K562 (cell line): Measurements from ENCODE around the gene SPRY2. TPM values are rescaled to one million over a fixed set of nuclear protein-coding genes. Genes with fewer than 3 reads are reported as not detected.

Experiments used
- ATAC-seq: fragments of 200-7000 bp; cut with Tn5 transposase; 3 replicates; pipeline ENCODE4 v1.9.1; 2020; ENCODE audit warnings: moderate library complexity
- BruUV-seq: library from RNA; stranded (reverse); fragments of 400-500 nt; replicated peaks from 2 replicates; lab custom pipeline; 2021; lab: Mats Ljungman, UMichigan
- CTCF ChIA-PET: fragments of 300-600 bp; formaldehyde crosslinking; extraction: SDS; loops from one replicate; lab custom pipeline; 2021; ENCODE audit warnings: low intra/inter-chr PET ratio; lab: Yijun Ruan, JAX
- POLR2A ChIA-PET: fragments of 300-600, 350-650 bp; sonication (Branson Sonifier 250); formaldehyde crosslinking; extraction: SDS; loops from one replicate; lab custom pipeline; 2021; ENCODE audit warnings: antibody characterized with exemption, inconsistent platforms; lab: Yijun Ruan, JAX
- DNase-seq, 4 experiments: peaks; one replicate each; pipeline versions ENCODE4 v3.0.0 to v3.0.0-alpha.2; 2011 to 2018; ENCODE audit warnings: low spot score in 3 of 4, mixed read lengths in 3 of 4; ENCODE audit errors: extremely low read depth in 1 of 4
- FAIRE-seq: peaks from 2 replicates; lab custom pipeline; 2011; peaks lifted over from hg19 to GRCh38; lab: Jason Lieb, UNC
- H2AFZ ChIP-seq: 2 replicates; pipeline ENCODE4 v1.6.0; 2011; ENCODE audit warnings: low read depth, low read length, control low read depth, inconsistent platforms
- H3K27ac ChIP-seq: fragments of 200-600 bp; 3 replicates; pipeline ENCODE4 v1.8.0; 2011; ENCODE audit warnings: low read depth, mild to moderate bottlenecking, control low read depth, inconsistent platforms, low read length, moderate library complexity, mixed read lengths; ENCODE audit errors: extremely low read depth
- H3K27me3 ChIP-seq, 2 experiments: fragments of 300-600 bp in 1 of 2; 2 replicates in 1 of 2; 3 replicates in 1 of 2; pipeline versions ENCODE4 v1.6.0 to v1.8.0; 2011; ENCODE audit warnings: inconsistent platforms in 2 of 2, low read length in 2 of 2, mild to moderate bottlenecking in 1 of 2, mixed read lengths in 1 of 2, moderate library complexity in 1 of 2; ENCODE audit not compliant: control insufficient read depth in 2 of 2, insufficient read depth in 2 of 2
- H3K36me3 ChIP-seq: fragments of 300-600 bp; 3 replicates; pipeline ENCODE4 v1.8.0; 2011; ENCODE audit warnings: mild to moderate bottlenecking, low read length, inconsistent platforms; ENCODE audit not compliant: control insufficient read depth, insufficient read depth
- H3K4me1 ChIP-seq, 2 experiments: fragments of 200-600 bp in 1 of 2; replicated peaks in 1 of 2; 2 replicates in 1 of 2; 3 replicates in 1 of 2; pipeline versions ENCODE4 v1.5.1 to v1.8.0; 2011; ENCODE audit warnings: inconsistent platforms in 2 of 2, low read length in 2 of 2, mild to moderate bottlenecking in 1 of 2, mixed read lengths in 1 of 2, moderate library complexity in 1 of 2; ENCODE audit not compliant: control insufficient read depth in 2 of 2, insufficient read depth in 2 of 2
- H3K4me2 ChIP-seq: 2 replicates; pipeline ENCODE4 v1.6.1; 2011; ENCODE audit warnings: low read length, control low read depth, inconsistent platforms, mixed read lengths; ENCODE audit not compliant: insufficient read depth
- H3K4me3 ChIP-seq: fragments of 200-600 bp; sonication (generic), shearing (Covaris generic); 2 replicates; pipeline ENCODE4 v1.5.1; 2016; ENCODE audit warnings: control low read depth, inconsistent platforms
- H3K79me2 ChIP-seq: fragments of 200-600 bp; 3 replicates; pipeline ENCODE4 v1.8.0; 2011; ENCODE audit warnings: low read length, inconsistent platforms; ENCODE audit not compliant: control insufficient read depth, insufficient read depth
- H3K9ac ChIP-seq, 2 experiments: 2 replicates each; pipeline versions ENCODE4 v1.6.0 to v1.6.1; 2011; ENCODE audit warnings: low read depth in 2 of 2, low read length in 2 of 2, control low read depth in 1 of 2, inconsistent platforms in 1 of 2, mild to moderate bottlenecking in 1 of 2, mixed read lengths in 1 of 2; ENCODE audit not compliant: insufficient read depth in 1 of 2
- H3K9me1 ChIP-seq: one replicate; pipeline ENCODE4 v1.6.0; 2011; ENCODE audit warnings: inconsistent platforms, mild to moderate bottlenecking, low read length, moderate library complexity; ENCODE audit not compliant: control insufficient read depth, insufficient read depth
- H3K9me3 ChIP-seq: replicated peaks from 2 replicates; pipeline ENCODE4 v1.5.1; 2011; ENCODE audit warnings: low read depth, low read length, inconsistent platforms; ENCODE audit not compliant: control insufficient read depth, insufficient read depth
- H4K20me1 ChIP-seq: replicated peaks from 2 replicates; pipeline ENCODE4 v1.6.1; 2011; ENCODE audit warnings: low read length, inconsistent platforms, mixed read lengths; ENCODE audit not compliant: control insufficient read depth, insufficient read depth
- FOXA3 ChIP-seq, 2 experiments: fragments of 450-650 bp in 1 of 2; sonication (generic) in 1 of 2; formaldehyde crosslinking; IDR thresholded peaks in 1 of 2; conservative IDR thresholded peaks in 1 of 2; 2 replicates each; pipeline versions ENCODE4 v1.4.0 to v1.8.0; 2020 to 2022; ENCODE audit warnings: mild to moderate bottlenecking in 2 of 2, missing genetic modification reagents in 1 of 2
- MAFK ChIP-seq: IDR thresholded peaks from 2 replicates; pipeline ENCODE4 v1.6.1; 2011; ENCODE audit warnings: low read length, improper control_type of control experiment
- POLR2AphosphoS5 ChIP-seq: IDR thresholded peaks from 2 replicates; pipeline ENCODE4 v1.6.1; 2011; ENCODE audit warnings: mild to moderate bottlenecking, low read depth, low read length, moderate library complexity; ENCODE audit not compliant: control insufficient read depth, insufficient read depth
- RBM25 ChIP-seq: fragments of 200-400 bp; formaldehyde crosslinking; IDR thresholded peaks from 2 replicates; pipeline ENCODE4 v1.6.1; 2018; ENCODE audit warnings: low read length, low read depth, moderate library complexity; ENCODE audit not compliant: severe bottlenecking
- ZFP36 ChIP-seq: fragments of 150-350 bp; IDR thresholded peaks from 2 replicates; pipeline ENCODE4 v1.6.1; 2018; ENCODE audit warnings: low read length, low read depth; ENCODE audit not compliant: partially characterized antibody
- whole genome bisulfite sequencing: fragments of 100-300 bp; shearing (Covaris generic); methylation state at CpG from one replicate; pipeline ENCODE4 v1.1.6; 2016; ENCODE audit warnings: low coverage, mixed read lengths; ENCODE audit not compliant: insufficient coverage; ENCODE audit errors: missing lambda C conversion rate; 5-methylcytosine and 5-hydroxymethylcytosine counted together
- in situ Hi-C: fragments of 300-500 bp; cut with MboI; formaldehyde crosslinking; loops from 4 replicates; pipeline ENCODE4 v1.15.0; 2018; ENCODE audit warnings: inconsistent platforms, mixed read lengths
- intact Hi-C: fragments of 100-400 bp; cut with micrococcal nuclease; formaldehyde crosslinking; loops from 2 replicates; pipeline ENCODE4 v1.14.2; 2022
- polyA plus RNA-seq, 8 experiments: library from polyadenylated mRNA; depleted of rRNA in 4 of 8; stranded (reverse) in 5 of 8; unstranded in 3 of 8; fragments of >200 nt; fragmentation: Nextera tagmentation in 2 of 8; fragmentation: Illumina TruSeq in 1 of 8; extraction: Ambion mirVana in 2 of 8; extraction: Trizol in 1 of 8; gene quantifications; 2 replicates each; pipeline versions ENCODE4 v1.2.1 to v1.2.3, GENCODE V29; 2011 to 2014; ENCODE audit warnings: inconsistent platforms in 1 of 8, missing spikeins in 1 of 8
- total RNA-seq, 7 experiments: library from RNA; depleted of rRNA in 6 of 7; stranded (reverse); fragments of >200 nt in 6 of 7; fragmentation: Illumina TruSeq in 2 of 7; extraction: Trizol in 2 of 7; gene quantifications; 2 replicates each; pipeline versions ENCODE4 v1.2.1 to v1.2.3, GENCODE V29; 2011 to 2021; ENCODE audit warnings: low replicate concordance in 1 of 7

SPRY2 gene
- total and polyA plus RNA-seq, 9 of the 15 experiments (the other 6 are each of a cell fraction or from before 2014, with no cell fraction given), result 1.8 to 7.8 (median 3.4) TPM

GRCh38 chr13:80390338-80390737 is 49.4 kb upstream of the SPRY2 start:
- no TSS peak for BruUV-seq
- FAIRE-seq (no peak), DNase-seq (no peak), ATAC-seq (no peak)
- in situ Hi-C loops, result no loop called here
- no peaks in the 10 kb centered on the region for H4K20me1 ChIP-seq
- no peaks in the 10 kb centered on the region for H3K9me1 ChIP-seq
- no peaks in the 10 kb centered on the region for H3K79me2 ChIP-seq
- H3K9ac ChIP-seq, result no peak overlapping the region
- H2AFZ ChIP-seq, result no peak overlapping the region
- H3K27ac ChIP-seq, result no peak overlapping the region
- no peak overlapping the region for H3K4me3 ChIP-seq
- ChIA-PET CTCF (no interaction called here), POLR2A (no interaction called here)
- no peaks in the 10 kb centered on the region for H3K27me3 ChIP-seq
- H3K9me3 ChIP-seq, result no peaks in the 10 kb centered on the region
- H3K36me3 ChIP-seq, result no peaks in the 10 kb centered on the region
- no peaks in the 10 kb centered on the region for H3K4me1 ChIP-seq
- no peak overlapping the region for H3K4me2 ChIP-seq
- TF ChIP-seq ZFP36 (peak; percentile 11), RBM25 (peak; percentile 30), POLR2AphosphoS5 (no peak)
- 0% methylated on average over 1 of the region's 1 CpG for WGBS
- intact Hi-C loops, result no loop called here

GRCh38 chr13:80389073-80390038 is 48.4 kb upstream of the SPRY2 start:
- TF ChIP-seq FOXA3 (CRISPR knock-in tag; conservative IDR thresholded peaks at IDR 0.05 in 1 of 2, IDR thresholded peaks at IDR 0.05 in 1 of 2) (no peak), MAFK (no peak)
- no peaks in the 10 kb centered on the region for H3K27me3 ChIP-seq
- 0% methylated on average over 1 of the region's 1 CpG for WGBS
- DNase-seq (no peak), ATAC-seq (no peak), FAIRE-seq (no peak)
- no peaks in the 10 kb centered on the region for H3K9me1 ChIP-seq
- H3K4me3 ChIP-seq, result no peak overlapping the region
- no peak overlapping the region for H3K9ac ChIP-seq
- no peaks in the 10 kb centered on the region for H3K79me2 ChIP-seq
- intact Hi-C loops (no loop called here), in situ Hi-C loops (no loop called here)
- no peaks in the 10 kb centered on the region for H3K36me3 ChIP-seq
- H2AFZ ChIP-seq, result no peak overlapping the region
- BruUV-seq, result no TSS peak
- no peaks in the 10 kb centered on the region for H4K20me1 ChIP-seq
- no peak overlapping the region for H3K27ac ChIP-seq
- POLR2A ChIA-PET, result no interaction called here
- H3K4me1 ChIP-seq, result no peaks in the 10 kb centered on the region
- CTCF ChIA-PET, result no interaction called here
- no peak overlapping the region for H3K4me2 ChIP-seq
- H3K9me3 ChIP-seq, result no peaks in the 10 kb centered on the region
